GM20431 (cell line): ENCODE data around the gene MRPL36.
"Not testable (repeated sequence)": the region's sequence is repeated elsewhere in the genome, so short reads cannot be mapped to it uniquely, and the experiment has no call there.

ENCODE experiments used
- in situ Hi-C: fragments of 300-500 bp; cut with MseI, MboI; formaldehyde crosslinking; loops from one replicate; pipeline ENCODE4 v1.15.0; 2020; ENCODE audit warnings: low sequenced_read_pairs; ENCODE audit not compliant: unreplicated experiment

The MRPL36 gene

GRCh38 chr5:1800472-1801221 is 1.0 kb upstream of the MRPL36 start:
- in situ Hi-C loops = no loop called here

- in situ Hi-C loops = no loop called here
Measured at GRCh38 chr5:1799110-1799601, 481 bp downstream of the MRPL36 start.

- in situ Hi-C loops = not testable (repeated sequence)
Measured at GRCh38 chr5:1798589-1798988, 1.0 kb downstream of the MRPL36 start.

- in situ Hi-C loops = no loop called here
Measured at GRCh38 chr5:1797855-1798254, 1.8 kb downstream of the MRPL36 start.

- in situ Hi-C loops = no loop called here
Measured at GRCh38 chr5:1797103-1797800, 2.4 kb downstream of the MRPL36 start.

- in situ Hi-C loops = no loop called here
Measured at GRCh38 chr5:1796371-1797102, 3.1 kb downstream of the MRPL36 start.

- in situ Hi-C loops = no loop called here
Measured at GRCh38 chr5:1795931-1796330, 3.7 kb downstream of the MRPL36 start.

GRCh38 chr5:1795506-1795905 is 4.1 kb downstream of the MRPL36 start:
- in situ Hi-C loops = no loop called here

GRCh38 chr5:1794901-1795290 is 4.7 kb downstream of the MRPL36 start:
- in situ Hi-C loops = no loop called here

- in situ Hi-C loops = no loop called here
Measured at GRCh38 chr5:1793966-1794900, 5.4 kb downstream of the MRPL36 start.

- in situ Hi-C loops = no loop called here
Measured at GRCh38 chr5:1793301-1793740, 6.3 kb downstream of the MRPL36 start.

GRCh38 chr5:1792842-1793266 is 6.8 kb downstream of the MRPL36 start:
- in situ Hi-C loops = no loop called here

- in situ Hi-C loops = no loop called here
Measured at GRCh38 chr5:1791176-1791575, 8.5 kb downstream of the MRPL36 start.

GRCh38 chr5:1789834-1790471 is 9.7 kb downstream of the MRPL36 start:
- in situ Hi-C loops = no loop called here

GRCh38 chr5:1789438-1789833 is 10.2 kb downstream of the MRPL36 start:
- in situ Hi-C loops = not testable (repeated sequence)

GRCh38 chr5:1788828-1789227 is 10.8 kb downstream of the MRPL36 start:
- in situ Hi-C loops = no loop called here

- in situ Hi-C loops = no loop called here
Measured at GRCh38 chr5:1788200-1788599, 11.4 kb downstream of the MRPL36 start.

- in situ Hi-C loops = no loop called here
Measured at GRCh38 chr5:1787472-1788047, 12.1 kb downstream of the MRPL36 start.
